ENCODE measurements around the gene MASP1. TPM values are rescaled to one million over a fixed set of nuclear protein-coding genes. Genes with fewer than 3 reads are reported as not detected.
A peak's percentile ranks its signal among the peaks of the same experiment; 100 is the strongest.

MASP1 gene
- total RNA-seq, result 100 to 1,000 TPM in 5 of 6 experiments, 10 to 100 TPM in 1; 84.6 to 146 (median 114) TPM
- long read RNA-seq, full-length matches to known transcripts, result 7 of 19 reads
- long read RNA-seq, partial matches to known transcripts, result 2 of 19 reads
- long read RNA-seq, other reads (novel, unspliced or antisense), result 10 of 19 reads

- peaks cover 0 to 46% (median 23%) of the 10 kb centered on the region in 4 donors for H3K4me1 ChIP-seq
- ATAC-seq, result peak; percentile 42 to 77 (median 63)
- peak within 1 kb of the TSS; percentile 91 to 98 (median 96) for H3K27ac ChIP-seq
These were observed at the start of gene MASP1 for GRCh38 chr3:187291512-187292132. Gene MASP1, minus strand, starts transcription at chr3:187291737. Its CDS starts 105 bp downstream, at chr3:187291632.

GRCh38 chr3:187340578-187340977 lies 49.0 kb upstream of the MASP1 start:
- H3K27me3 ChIP-seq, result no peaks in the 10 kb centered on the region
- no peaks in the 10 kb centered on the region for H3K4me1 ChIP-seq
- H3K27ac ChIP-seq, result no peak overlapping the region
- TF ChIP-seq POLR2A (IDR thresholded peaks at IDR 0.05) (no peak), CTCF (IDR thresholded peaks at IDR 0.05) (no peak)
- H3K9me3 ChIP-seq, result no peaks in the 10 kb centered on the region
- no peaks in the 10 kb centered on the region for H3K36me3 ChIP-seq
- 58% methylated on average over 1 of the region's 1 CpG for WGBS (ENCODE audit: insufficient coverage, low coverage, low lambda C conversion rate, missing lambda C conversion rate)
- H3K4me3 ChIP-seq, result no peak overlapping the region
- intact Hi-C loops (cut with DNase I), result no loop called here
- ATAC-seq (no peak), DNase-seq (no peak)

More at GRCh38 chr3:187291512-187292132, at the start of gene MASP1:
- no peaks in the 10 kb centered on the region for H3K36me3 ChIP-seq
- DNase-seq, result peak; percentile 76 to 90 (median 88)
- H3K27me3 ChIP-seq, result no peaks in the 10 kb centered on the region
- WGBS (ENCODE audit: insufficient coverage, low coverage, low lambda C conversion rate, missing lambda C conversion rate), result 0% methylated on average over 1 of the region's 10 CpGs
- no peaks in the 10 kb centered on the region for H3K9me3 ChIP-seq
- peak within 1 kb of the TSS; percentile 53 to 69 (median 61) for H3K4me3 ChIP-seq
- peak; percentile 87 for TF ChIP-seq POLR2A (IDR thresholded peaks at IDR 0.05)
- no peak for TF ChIP-seq CTCF (IDR thresholded peaks at IDR 0.05)
- intact Hi-C loops (cut with DNase I), result no loop called here

GRCh38 chr3:187336322-187336721 lies 44.8 kb upstream of the MASP1 start:
- no peaks in the 10 kb centered on the region for H3K27me3 ChIP-seq
- WGBS (ENCODE audit: insufficient coverage, low coverage, low lambda C conversion rate, missing lambda C conversion rate), result no CpG with 5 or more reads among the region's 3 CpGs
- no peak for ATAC-seq

GRCh38 chr3:187334904-187335303 lies 43.4 kb upstream of the MASP1 start:
- intact Hi-C loops (cut with DNase I), result loop anchor here in 1 of 2 donors (10.0 kb wide), 1 partner anchor 1150 kb away; no protein-coding TSS in a partner anchor
- ATAC-seq (peak in 1 of 4 donors; percentile 42), DNase-seq (no peak)
- H3K27ac ChIP-seq, result no peak overlapping the region
- no peaks in the 10 kb centered on the region for H3K27me3 ChIP-seq
- WGBS (ENCODE audit: insufficient coverage, low coverage, low lambda C conversion rate, missing lambda C conversion rate), result 69% methylated on average over 3 of the region's 4 CpGs
- H3K36me3 ChIP-seq, result no peaks in the 10 kb centered on the region
- H3K9me3 ChIP-seq, result no peaks in the 10 kb centered on the region
- no peaks in the 10 kb centered on the region for H3K4me1 ChIP-seq
- no peak for TF ChIP-seq POLR2A (IDR thresholded peaks at IDR 0.05)
- TF ChIP-seq CTCF (IDR thresholded peaks at IDR 0.05), result no peak
- no peak overlapping the region for H3K4me3 ChIP-seq

More at GRCh38 chr3:187336322-187336721, 44.8 kb upstream of the MASP1 start:
- intact Hi-C loops (cut with DNase I), result loop anchor here in 1 of 2 donors (10.0 kb wide), 1 partner anchor 1152 kb away; no protein-coding TSS in a partner anchor
- no peak overlapping the region for H3K4me3 ChIP-seq
- DNase-seq, result no peak
- H3K27ac ChIP-seq, result no peak overlapping the region
- no peaks in the 10 kb centered on the region for H3K36me3 ChIP-seq
- H3K4me1 ChIP-seq, result no peaks in the 10 kb centered on the region
- no peak for TF ChIP-seq CTCF (IDR thresholded peaks at IDR 0.05)
- no peak for TF ChIP-seq POLR2A (IDR thresholded peaks at IDR 0.05)
- H3K9me3 ChIP-seq, result no peaks in the 10 kb centered on the region
